KOPT-K1 (cell line): Measurements from ENCODE around the gene HOXA5.

Experiments
- H3K27ac ChIP-seq: fragments of 200-600 bp; sonication (generic); 2 replicates; pipeline ENCODE4 v1.5.1; 2016; ENCODE audit warnings: antibody characterized with exemption, mild to moderate bottlenecking, low read depth, low read length; ENCODE audit not compliant: poor library complexity, severe bottlenecking
- H3K36me3 ChIP-seq: fragments of 200-600 bp; sonication (generic); 2 replicates; pipeline ENCODE4 v1.5.1; 2017; ENCODE audit warnings: antibody characterized with exemption, mild to moderate bottlenecking, low read length, moderate library complexity; ENCODE audit not compliant: insufficient read depth
- H3K9me3 ChIP-seq: fragments of 200-600 bp; sonication (generic); 2 replicates; pipeline ENCODE4 v1.5.1; 2017; ENCODE audit warnings: antibody characterized with exemption, low read length, mild to moderate bottlenecking; ENCODE audit not compliant: insufficient read depth, poor library complexity, severe bottlenecking

Gene HOXA5

DNA sequence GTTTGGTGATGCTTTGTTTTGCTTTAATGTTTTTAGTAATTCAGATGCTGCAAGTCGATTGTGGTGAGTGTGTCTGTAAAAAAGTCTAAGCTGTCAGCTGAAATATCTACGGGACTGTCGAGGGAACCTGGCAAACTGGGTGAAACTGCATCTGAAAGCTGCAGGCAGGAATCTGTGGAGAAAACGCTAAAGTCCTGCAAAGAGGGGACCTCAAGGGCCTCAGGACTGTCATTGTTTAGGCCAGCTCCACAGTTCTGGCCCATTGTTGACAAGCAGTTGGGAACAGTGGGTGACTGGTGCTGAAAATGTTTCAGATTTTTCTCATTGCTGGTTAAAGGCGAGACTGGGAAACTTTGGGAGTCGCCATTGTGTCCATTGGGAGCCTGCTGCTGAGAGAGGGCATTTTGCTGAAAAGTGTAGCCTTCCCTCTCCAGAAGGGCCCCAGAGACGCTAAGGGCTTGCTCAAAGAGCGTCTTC is 42.7 kb downstream of the HOXA5 start:
- H3K27ac ChIP-seq, result no peak overlapping the region
- no peaks in the 10 kb centered on the region for H3K36me3 ChIP-seq
- peaks cover 13% of the 10 kb centered on the region for H3K9me3 ChIP-seq

DNA sequence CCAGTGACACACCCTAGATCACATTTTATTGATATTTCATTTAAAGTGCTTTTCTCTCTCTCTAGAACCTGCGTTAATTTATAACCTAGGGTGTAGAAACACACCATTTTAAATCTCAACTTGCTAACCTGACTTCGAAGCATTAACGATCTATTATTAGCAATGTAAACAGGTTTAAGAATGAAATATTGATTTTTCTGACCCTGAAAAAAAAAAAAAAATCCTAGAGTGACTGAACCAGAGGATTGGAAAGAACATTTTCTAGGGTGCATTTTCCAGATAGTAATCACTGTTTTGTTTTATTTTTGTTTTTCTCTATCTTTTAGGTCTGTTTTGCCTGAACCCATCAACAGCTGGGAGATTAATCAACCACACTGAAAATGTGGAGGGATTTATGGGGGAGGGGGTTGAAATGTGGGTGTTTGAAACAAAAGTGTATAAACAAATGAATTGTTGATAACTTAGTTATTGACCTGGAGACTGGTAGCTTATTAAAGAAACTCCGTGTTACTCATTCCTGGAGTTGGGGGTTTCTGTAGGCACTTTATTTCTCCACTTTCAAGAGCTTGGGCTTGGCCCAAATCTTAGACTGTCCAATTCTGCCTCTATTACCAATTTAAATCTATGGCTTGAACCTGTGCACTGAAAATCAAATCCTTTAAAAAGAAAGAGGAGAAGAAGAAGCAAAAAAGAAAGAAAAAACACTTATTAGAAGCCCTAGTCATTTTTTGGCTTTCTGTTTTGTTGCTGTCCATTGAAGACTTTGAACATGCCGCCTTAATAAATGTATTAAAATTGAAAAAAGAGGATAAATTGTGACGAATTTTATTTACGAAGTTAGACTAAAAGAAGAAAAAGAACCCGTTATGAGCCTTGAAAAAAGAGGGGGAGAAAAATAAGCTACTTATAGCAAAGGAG is 43.8 kb downstream of the HOXA5 start:
- Histone ChIP-seq H3K27ac (no peak overlapping the region), H3K36me3 (no peaks in the 10 kb centered on the region), H3K9me3 (peaks cover 18% of the 10 kb centered on the region)

DNA sequence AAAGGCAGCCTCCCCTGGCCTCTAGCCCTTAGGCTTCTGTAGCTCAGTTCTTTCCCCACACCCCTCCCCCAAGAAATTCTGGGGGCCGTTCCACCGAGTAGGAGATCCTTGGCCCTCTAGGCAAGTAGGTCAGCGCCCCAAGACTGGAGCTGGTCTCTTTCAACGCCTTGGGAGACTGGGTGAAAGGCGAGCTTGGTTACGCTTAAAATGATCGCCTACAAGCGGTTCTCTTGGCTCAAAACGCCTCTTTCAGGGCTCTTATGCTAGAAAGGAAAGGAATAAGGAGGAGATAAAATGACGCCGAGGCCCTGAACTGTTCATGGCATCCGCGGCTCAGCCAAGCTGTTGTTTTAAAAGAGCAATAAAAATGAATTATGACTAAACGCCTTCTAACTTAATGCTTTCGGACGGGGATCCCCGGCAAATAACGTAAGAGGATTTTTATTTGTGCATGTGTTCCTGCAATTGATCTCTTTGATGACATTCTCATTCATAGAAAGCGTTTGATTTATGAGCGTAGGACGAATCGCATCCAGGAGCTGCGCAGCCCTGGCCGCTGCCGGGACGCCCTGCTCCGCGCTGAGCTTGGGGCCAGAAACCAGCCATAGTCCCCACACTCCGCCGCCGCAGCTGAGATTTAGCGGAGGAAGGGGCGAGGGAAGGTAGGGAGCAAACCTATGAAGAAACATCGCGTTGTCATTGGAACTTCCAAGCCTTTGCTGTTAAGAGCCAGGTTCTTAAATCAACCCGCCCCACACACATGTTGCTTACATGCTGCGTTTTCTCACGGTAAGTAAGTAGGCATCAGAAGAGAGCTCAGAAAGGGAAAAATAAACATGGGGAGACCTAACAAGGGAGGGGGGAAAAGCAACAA is 44.7 kb downstream of the HOXA5 start:
- Histone ChIP-seq H3K36me3 (no peaks in the 10 kb centered on the region), H3K9me3 (peaks cover 21% of the 10 kb centered on the region), H3K27ac (no peak overlapping the region)

DNA sequence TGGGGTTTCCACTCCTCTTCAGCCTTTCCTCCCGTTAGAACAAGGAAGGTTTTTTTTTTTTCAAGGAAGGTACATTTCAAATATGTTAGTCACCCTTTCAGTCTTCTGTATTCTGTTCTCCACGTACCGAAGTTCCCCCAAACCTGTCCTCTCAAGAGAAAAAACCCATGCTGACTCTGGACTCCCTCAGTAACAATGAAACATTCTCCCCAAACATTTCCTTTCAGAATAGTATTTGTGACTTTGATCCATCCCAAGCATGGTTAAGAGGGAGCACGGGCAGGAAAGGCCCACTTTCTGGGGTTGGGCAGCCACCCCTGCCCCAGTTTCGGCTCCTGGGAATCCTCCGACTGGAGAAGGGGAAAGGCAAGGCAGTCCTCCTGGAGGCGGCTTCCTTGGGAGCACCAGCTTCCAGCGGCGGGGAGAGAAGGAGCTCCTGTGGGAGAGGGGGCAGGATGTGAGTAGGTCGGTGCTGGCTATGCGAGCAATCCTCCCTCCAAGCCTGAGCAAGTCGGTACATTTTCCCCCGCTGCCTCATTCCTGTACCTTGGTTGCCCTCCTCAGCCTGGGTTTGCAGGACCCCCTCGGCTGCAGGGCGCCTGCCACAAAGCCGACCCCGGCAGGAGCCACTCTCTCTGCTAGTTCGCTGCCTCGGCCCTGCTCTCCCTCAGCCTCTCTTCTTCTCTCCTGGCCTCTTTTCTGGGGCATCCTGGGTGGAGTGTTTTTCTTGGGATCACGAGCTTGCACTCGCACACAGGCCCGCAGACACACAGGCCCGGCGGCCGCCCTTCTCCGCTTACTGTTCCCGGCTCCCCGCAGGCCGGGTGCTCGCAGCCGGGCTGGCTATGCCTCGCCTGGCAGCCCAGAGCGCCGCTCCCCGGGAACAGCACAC is 45.5 kb downstream of the HOXA5 start:
- no peaks in the 10 kb centered on the region for H3K36me3 ChIP-seq
- no peak overlapping the region for H3K27ac ChIP-seq
- peaks cover 19% of the 10 kb centered on the region for H3K9me3 ChIP-seq

DNA sequence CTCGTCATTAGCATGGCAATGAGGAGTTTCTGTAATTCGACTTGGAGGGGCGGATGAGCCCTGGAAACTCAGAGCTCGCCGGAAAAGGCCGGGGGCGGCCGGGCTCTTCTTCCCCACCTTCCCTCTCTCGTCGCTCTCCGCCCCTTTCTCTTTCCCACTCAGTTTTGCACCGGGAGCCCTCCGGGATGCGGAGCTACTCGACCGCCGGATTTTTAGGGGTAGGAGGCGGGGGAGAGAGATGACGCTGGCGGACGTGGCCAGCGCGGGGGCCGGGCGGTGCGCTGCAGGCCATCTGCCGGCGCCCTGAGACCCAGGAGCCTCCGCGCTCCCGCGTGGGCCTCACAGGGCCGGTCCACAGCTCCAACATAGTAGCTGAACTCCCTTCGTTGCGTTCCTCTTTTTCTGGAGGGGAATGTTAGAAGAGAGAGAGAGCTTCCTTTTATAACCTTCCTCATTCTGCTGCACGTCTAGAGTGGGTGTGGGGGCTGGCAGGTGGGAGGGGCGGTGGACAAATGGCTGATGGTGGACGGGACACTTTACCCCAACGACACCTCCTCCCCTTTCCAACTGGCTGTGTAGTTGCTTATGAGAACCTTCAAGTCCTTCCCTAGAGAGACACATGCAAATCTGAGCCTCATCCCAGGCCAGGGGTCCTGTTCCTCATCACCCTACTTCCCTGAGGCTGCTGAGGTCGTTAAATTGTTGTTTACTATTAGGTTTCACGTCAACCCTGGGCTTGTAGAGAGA is 46.5 kb downstream of the HOXA5 start:
- Histone ChIP-seq H3K9me3 (peaks cover 21% of the 10 kb centered on the region), H3K27ac (no peak overlapping the region), H3K36me3 (no peaks in the 10 kb centered on the region)

DNA sequence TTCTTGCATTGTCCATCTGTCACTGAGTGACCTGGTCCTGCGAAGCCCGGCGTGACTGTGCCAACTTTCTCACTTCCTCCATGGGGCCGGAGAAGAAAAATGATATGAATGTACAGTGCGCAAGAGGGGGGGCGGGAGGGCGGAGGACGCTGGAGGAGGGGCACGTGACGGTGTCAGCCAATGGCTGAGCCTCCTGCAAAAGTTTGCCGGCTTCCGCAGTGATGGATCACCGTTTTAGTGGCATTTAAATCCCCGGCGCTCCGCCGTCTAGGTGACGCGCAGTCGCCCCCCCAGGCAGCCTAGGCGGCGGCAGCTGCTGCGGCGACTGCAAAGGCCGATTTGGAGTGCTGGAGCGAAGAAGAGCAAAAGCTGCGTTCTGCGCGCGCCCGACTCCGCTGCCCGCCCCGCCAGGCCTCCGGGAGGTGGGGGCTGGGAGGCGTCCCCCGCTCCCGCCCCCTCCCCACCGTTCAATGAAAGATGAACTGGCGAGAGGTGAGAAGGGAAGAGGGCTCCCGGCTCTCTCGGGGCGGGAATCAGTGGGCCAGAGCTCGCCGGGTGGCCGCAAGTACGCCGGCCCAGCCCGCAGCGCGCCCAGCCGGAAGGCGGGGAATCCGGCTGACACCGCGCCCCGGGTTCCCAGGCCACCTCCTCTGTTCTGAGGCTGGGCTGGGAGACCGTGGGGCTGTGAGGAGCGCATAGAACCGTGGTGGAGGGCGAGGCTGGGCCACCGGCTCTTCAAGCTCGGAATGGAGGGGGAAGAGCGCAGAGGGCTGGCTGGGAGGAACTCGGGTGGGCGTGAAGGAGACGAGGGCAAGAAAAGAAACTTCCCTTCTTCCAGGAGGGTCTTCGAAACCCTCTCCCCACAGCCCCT is 47.3 kb downstream of the HOXA5 start, which contains the start of gene HOXA1:
Gene HOXA1 (minus strand): TSS at position 104 of the 871 bp plus-strand sequence. CDS start 88 bp downstream, at position 16.
- Histone ChIP-seq H3K27ac (no peak within 1 kb of the TSS), H3K9me3 (peaks cover 21% of the 10 kb centered on the region), H3K36me3 (no peaks in the 10 kb centered on the region)

DNA sequence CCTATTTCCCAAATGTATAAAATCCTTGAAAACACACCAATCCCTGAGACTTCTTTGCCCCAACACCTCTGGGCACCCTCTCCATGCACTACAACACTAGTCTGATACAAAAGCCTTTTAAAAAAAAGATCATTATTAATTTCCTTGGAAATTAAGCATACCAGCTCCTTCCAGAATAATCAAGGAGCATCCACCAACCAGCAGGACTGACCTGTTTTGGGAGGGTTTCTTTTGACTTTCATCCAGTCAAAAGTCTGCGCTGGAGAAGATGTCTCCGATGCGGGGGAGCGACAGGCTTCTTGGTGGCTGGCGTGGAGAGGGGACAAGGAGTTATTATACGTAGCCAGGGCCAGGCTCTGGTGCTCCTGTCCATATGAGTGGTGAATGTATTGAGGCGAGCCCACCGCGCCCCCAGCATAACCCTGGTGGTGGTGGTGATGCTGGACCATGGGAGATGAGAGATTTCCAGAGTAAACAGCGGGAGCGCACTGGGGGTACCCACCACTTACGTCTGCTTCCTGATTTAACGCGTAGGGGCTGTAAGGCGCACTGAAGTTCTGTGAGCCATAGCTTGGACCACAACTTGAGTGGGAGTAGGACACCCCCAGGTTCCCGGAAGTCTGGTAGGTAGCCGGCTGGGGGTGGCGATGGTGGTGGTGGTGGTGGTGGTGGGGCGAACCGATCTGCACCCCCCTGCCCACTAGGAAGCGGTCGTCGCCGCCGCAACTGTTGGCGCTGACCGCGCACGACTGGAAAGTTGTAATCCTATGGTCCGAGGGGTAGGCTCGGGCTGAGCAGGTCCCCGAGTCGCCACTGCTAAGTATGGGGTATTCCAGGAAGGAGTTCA is 48.2 kb downstream of the HOXA5 start:
- peaks cover 21% of the 10 kb centered on the region for H3K9me3 ChIP-seq
- no peak overlapping the region for H3K27ac ChIP-seq
- no peaks in the 10 kb centered on the region for H3K36me3 ChIP-seq

DNA sequence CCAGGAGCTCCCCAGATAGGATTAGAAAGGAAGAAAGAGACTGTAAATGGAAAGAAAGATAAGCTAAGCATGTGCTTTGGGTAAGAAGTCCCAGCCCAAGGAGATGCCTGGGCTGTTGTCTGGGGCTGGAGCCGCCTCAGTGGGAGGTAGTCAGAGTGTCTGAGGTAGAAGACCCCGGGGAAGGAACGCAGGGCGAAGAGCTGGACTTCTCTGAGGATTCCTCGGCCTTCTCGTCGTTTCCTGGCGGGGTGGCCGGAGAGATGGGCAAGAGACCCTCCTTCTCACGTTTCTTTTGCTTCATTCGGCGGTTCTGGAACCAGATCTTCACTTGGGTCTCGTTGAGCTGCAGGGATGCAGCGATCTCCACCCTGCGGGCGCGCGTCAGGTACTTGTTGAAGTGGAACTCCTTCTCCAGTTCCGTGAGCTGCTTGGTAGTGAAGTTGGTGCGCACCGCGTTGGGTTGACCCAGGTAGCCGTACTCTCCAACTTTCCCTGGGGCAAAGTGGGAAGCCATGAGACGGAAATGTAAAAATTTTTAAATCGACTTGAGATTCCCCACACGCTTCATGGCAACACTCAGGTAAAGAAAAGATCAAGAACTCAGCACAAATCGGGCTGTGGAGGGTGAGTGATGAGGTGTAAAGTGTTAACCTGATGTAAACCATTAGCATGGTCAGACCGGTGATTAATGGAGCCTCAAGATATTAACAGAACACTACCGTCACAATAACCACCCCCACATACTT is 49.0 kb downstream of the HOXA5 start:
- H3K27ac ChIP-seq, result no peak overlapping the region
- no peaks in the 10 kb centered on the region for H3K36me3 ChIP-seq
- H3K9me3 ChIP-seq, result peaks cover 21% of the 10 kb centered on the region

DNA sequence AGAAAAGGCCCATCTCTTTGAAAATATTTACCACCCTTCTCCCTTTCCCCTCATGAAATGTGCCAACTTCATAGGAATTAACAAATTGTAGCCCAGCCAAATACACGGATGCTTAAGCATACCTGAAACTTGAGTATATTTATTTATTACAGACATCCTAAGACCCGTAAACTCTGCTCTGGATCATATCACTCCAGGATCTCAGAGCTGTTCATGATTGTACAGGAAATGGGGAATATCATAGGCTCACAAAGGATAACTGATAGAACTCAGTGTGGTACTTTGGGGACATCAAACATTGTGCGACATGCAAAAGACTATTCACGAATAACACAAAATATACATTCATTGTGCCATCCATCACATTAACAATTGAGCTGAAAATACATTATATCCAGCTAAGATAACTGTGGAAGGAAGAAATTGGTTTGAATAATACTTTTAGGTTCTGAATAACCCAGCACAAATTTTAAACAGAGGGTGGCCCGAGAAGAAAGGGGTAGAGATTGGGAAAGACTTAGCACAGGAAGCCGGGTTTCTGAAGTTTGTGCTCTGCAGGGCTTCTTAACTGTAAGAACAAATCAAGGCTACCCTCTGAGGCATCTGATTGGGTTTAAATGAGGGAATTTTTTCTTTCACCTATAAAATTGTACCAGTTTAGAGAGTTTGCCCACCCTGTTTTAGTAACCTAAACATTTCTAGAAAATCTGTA is 50.1 kb downstream of the HOXA5 start:
- H3K36me3 ChIP-seq, result no peaks in the 10 kb centered on the region
- no peak overlapping the region for H3K27ac ChIP-seq
- peaks cover 23% of the 10 kb centered on the region for H3K9me3 ChIP-seq

DNA sequence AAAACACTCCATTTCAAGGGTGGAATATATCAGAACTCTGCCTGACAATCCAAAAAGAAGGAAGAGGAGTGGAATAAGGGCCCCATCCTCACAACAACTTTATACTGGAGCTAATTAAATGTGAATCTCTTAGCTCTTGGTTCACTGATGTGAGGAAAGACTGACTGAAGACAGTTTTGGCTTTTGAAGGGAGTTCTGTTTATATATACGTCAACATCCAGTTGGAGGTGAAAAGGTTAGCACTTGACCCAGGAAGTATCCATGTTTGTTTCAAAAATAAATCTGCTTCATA is 50.7 kb downstream of the HOXA5 start:
- no peaks in the 10 kb centered on the region for H3K36me3 ChIP-seq
- no peak overlapping the region for H3K27ac ChIP-seq
- peaks cover 25% of the 10 kb centered on the region for H3K9me3 ChIP-seq

DNA sequence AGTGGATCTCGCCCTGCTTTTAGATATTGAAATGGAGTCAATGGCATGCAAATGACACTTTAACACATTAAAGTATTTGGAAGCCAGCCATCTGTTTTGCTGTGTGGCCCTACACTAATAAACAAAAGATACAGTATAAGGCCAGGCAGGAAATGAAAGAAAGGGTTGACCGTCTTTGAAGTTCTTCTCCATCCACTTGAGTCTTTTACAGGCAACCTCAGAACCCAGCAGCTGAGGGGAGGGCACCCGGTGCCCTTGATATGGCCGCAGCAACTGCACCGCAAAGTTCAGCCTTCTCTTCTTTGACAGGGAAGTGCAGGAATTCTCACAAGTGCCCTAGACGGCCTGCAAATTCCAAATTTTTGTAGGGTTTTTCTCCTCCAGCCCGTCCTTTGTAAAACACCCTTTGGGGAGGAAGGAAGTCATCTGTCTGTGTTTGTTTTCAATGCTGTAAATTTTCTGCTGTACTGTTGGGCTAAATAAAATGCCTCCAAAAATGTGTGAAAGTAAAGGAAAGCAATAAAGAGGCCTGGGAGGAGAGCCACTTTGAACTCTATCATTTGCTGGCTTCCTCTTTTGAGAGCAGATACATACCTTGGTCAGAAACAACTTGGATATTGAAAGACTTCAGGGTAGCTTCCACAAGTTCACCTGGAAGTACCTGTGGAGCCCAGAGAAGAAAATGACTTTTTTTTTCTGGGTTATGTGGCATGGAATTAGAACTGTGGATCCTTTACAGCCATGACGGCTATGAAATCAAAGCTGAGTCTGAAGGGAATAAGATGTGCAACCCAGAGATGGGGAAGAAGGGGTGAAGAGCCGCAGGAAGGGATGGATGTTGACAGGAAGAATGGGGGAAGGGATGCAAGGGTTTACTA is 51.3 kb downstream of the HOXA5 start:
- no peak overlapping the region for H3K27ac ChIP-seq
- H3K9me3 ChIP-seq, result peaks cover 23% of the 10 kb centered on the region
- no peaks in the 10 kb centered on the region for H3K36me3 ChIP-seq
